Embryonic facial prominence (tissue), 1 donor: ENCODE data around the gene TMEM61.
"Not testable (repeated sequence)": the region's sequence is repeated elsewhere in the genome, so short reads cannot be mapped to it uniquely, and the experiment has no call there.

Experiments used
- DNase-seq: peaks from one replicate; pipeline ENCODE4 v3.0.0-alpha.2; 2016; ENCODE audit errors: extremely low spot score

TMEM61 gene

DNA sequence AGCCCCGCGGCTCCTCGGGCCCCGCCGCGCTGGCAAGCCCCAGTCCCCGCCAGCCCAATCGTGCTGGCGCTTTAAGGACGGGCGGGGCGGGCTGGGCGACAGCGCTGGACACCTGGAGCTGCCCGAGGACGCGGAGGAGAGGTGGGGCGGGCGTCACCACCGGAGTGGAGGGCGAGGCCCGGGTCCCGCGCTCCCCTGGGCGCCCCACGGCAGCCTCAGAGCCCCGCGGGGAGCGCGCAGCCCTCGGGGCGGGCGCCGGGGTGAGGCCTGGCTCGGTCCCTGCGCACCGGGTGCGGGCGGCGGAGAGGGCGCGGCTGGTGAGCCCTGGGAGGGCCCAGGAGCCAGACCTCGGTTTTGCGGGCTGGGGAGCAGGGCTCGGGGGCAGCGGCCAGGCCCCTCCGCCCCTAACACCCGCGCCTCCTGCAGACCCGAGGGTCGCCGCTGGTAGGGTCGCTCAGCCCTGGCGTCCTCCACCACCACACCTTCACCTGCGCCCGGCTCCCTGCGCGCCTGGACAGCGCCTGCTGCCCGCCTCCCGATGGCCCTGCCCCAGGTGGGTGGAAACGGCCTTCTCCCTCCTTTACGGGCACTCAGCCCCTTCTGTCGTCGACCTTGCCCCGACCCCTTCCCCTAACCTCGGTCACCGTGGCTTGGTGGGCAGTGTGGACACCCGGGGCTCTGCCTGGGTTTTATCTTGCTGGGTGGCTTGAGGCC lies at the start of gene TMEM61:
TSS of gene TMEM61 (plus strand) at position 101 of the 714 bp plus-strand sequence. CDS start at position 539, 438 bp downstream.
- DNase-seq = no peak

DNA sequence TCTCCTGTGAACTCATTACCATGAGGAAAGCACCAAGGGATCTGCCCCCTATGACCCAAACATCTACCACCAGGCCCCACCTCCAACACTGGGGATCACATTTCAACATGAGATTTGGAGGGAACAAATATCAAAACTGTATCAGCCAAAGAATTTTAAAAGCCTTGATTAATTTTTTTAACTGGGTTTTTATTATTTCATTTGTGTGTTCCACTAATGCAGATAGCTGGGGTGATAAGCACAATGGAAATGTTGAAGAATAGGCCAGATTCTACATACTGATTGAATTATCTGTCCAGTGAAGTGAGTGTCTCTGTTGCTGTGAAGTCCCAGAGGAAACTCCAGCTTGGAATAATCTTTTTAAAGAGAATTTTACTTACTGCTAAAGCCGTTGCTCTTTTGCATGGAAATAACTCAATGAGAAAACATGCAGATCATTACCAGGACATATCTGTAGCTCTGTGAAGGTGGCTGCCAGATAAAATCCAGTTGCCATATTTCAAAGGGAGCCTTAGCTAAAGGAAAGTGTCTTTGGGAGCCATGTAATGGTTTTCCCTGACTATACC lies 49.1 kb upstream of the TMEM61 start:
- no peak for DNase-seq

DNA sequence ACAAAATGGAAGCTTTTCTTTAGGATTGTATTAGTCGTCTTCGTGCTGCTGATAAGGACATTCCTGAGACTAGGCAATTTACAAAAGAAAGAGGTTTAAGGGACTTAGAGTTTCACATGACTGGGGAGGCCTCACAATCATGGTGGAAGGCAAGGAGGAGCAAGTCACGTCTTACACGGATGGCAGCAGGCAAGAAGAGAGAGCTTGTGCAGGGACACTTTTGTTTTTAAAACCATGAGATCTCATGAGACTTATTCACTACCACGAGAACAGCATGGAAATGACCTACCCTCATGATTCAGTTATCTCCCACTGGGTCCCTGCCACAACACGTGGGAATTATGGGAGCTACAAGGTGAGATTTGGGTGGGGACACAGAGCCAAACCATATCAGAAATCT lies 46.3 kb upstream of the TMEM61 start:
- DNase-seq = not testable (repeated sequence)

DNA sequence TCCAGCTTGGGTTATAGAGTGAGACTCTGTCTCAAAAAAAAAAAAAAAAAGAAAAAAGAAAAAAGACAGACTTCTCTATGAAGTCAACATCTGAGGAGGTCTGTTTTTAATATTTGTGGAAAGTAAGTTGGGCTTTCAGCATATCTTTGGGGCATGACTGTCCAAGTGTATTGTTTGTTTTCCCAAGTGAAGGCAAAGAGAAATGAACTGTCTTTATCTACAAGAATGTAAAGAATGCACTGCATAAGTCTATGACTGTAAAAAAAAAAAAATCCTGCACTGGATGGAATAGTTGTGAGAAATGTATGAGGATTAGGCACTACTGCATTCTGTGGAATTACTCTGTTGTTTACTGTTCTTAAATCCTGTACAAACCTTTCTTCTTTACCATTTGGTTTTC lies 45.6 kb upstream of the TMEM61 start:
- peak; percentile 12 for DNase-seq

DNA sequence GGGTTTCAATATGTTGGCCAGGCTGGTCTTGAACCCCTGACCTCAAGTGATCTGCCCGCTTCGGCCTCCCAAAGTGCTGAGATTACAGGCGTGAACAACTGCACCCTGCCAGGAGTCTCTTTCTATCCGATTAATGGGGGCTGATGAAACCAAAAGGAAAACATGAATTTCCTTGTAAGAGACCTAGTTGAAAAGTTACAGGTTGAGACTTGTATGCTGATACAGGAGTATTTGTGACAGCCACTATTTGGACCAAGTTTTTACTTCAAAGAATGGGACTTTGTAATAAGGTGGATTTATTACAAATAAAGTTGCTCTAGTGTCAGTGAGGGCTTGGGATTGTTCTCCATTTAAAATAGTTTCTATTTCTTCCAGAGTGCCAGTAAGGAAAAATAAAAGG lies 43.6 kb upstream of the TMEM61 start:
- DNase-seq = no peak

DNA sequence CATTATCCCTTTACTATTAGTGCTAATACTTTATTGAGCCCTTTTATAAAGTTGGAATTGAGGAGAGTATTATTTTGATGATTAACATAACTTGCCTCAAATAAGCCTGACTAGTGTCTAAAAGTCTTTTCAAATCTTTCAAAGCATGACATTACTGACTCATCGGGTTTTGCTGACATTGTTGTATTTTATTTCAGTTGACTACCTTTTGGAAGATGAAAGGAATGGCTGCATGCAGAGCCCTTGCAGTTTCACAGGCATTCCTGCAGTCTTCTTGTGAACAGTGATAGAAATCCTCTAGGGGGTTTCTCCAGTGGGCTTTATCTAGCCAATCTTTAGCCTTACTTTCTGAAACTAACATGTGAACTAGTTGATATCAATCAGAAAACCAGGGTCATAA lies 43.0 kb upstream of the TMEM61 start:
- no peak for DNase-seq

DNA sequence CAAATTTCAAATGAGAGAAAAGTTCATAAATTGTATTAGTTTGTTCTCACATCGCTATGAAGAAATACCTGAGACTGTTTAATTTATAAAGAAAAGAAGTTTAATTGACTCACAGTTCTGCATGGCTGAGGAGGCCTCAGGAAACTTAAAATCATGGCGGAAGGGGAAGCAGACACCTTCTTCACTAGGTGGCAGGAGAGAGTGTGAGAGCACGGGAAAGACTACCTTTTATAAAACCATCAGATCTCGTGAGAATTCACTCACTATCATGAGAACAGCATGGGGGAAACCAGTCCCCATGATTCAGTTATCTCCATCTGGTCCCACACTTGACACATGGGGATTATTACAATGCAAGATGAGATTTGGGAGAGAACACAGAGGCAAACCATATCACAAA lies 41.5 kb upstream of the TMEM61 start:
- not testable (repeated sequence) for DNase-seq

DNA sequence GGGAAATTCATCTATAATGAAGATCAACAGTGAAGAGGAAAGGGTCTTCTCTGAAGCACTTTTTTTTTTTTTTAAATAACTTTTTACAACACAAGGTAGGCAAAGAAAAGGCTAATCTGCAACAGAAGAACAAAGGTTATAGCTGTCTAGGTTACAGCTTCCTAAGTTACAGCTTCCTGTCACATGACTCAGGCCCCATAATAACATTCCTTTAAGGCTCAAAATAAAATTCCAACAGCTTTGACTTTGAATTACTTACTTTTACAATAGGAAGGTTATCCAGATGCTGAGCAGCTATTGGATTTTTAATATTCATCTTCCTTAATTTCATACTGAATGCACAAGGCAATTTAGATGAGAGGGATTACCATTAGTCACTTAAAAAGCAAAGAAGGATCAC lies 40.4 kb upstream of the TMEM61 start:
- no peak for DNase-seq

DNA sequence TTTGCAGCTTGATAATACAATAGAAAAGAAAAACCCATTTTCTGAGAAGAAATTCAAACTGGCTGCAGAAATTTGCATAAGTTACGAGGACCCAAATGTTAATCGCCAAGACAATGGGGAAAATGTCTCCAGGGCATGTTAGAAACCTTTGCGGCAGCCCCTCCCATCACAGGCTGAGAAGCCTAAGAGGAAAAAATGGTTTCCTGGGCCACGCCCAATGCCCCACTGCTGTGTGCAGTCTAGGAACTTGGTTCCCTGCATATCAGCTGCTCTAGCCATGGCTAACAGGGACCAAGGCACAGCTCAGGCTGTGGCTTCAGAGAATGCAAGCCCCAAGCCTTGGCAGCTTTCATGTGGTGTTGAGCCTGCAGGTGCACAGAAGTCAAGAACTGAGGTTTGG lies 37.5 kb upstream of the TMEM61 start:
- DNase-seq = no peak

DNA sequence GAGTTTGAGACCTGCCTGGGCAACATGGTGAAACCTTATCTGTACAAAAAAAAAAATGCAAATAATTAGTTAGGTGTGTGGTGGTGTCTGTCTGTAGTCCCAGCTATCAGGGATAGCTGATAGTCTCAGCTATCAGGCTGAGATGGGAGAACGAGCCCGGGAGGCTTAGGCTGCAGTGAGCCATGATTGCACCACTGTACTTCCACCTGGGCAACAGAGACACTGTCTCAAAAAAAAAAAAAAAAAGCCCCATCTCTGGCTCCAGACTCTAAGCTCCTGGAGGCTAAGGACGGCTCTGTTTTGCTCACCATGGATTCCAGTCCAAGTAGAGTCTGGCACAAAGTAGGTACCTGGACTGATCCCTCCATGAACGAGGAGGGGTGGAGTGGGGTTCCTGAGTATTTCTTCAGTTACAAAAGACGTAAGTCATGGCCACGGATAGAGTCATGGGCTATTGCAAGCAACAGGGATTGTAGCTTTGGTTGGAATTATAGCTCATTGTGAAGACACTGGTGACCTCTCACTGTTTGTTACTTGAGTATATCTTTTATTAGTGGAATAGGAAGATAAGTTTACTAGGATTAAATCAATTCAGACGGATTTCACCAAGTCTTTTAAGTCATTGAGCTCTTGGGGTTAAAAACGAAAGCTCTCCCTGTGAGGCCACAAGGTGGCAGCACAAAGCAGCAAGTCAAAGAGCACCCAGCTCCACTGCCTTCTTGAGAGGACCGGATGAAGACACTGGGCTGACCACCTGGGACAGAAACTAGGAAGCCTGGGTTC lies 35.6 kb upstream of the TMEM61 start:
- no peak for DNase-seq

DNA sequence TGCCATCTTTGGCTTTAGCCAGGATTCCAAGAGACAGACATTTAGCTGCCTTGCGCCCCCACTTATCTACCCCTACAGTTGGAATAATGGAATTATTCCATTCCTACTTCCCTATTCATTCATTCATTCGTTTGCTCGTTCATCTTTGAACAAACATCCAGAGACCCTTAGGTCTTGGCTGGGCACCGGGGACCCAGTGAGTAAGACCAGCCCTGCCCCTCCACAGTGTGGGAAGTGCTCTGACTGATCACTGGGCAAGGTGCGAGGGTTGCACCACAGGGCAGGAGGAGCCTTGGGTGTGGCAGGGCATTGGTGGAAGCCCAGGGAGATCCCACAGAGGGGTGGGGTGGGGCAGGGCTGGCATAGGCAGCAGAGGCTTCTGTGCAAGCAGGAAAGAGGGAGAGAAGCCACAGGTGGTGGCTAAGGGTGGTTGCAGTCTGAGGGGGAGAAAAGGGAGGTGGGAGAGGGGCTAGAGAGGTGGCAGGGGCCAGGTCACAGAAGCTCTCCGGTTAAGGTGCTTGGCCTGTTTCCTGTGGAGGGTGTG lies 35.0 kb upstream of the TMEM61 start:
- no peak for DNase-seq

DNA sequence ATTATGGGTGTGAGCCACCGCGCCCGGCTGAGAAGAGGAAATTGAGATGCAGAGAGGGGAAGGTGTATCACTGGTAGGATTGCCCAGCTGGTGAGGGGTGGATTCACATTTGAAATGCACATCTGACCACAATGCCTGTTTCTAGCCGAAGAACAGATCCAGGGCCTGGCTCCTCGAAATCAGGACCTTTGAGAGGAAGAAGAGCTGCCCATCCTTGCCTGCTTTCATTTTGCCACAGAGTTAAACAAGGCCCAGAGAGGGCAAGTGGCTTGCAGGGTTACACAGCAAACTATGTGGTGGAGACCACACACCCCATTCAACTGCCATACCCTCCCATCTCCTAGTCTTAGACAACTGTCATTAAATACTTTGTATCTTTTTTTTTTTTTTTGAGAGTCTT lies 32.9 kb upstream of the TMEM61 start:
- DNase-seq = no peak

DNA sequence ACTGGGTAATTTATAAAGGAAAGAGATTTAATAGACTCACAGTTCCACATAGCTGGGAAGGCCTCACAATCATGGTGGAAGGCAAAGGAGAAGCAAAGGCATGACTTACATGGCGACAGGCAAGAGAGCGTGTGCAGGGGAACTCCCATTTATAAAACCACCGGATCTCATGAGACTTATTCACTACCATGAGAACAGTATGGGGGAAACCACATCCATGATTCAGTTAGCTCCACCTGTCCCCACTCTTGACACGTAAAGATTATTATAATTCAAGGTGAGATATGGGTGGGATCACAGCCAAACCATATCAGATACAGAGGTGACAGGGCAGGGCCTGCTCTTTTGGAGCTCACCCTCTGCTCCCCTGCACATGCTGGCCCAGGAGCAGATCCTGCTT lies 31.4 kb upstream of the TMEM61 start:
- DNase-seq = no peak

DNA sequence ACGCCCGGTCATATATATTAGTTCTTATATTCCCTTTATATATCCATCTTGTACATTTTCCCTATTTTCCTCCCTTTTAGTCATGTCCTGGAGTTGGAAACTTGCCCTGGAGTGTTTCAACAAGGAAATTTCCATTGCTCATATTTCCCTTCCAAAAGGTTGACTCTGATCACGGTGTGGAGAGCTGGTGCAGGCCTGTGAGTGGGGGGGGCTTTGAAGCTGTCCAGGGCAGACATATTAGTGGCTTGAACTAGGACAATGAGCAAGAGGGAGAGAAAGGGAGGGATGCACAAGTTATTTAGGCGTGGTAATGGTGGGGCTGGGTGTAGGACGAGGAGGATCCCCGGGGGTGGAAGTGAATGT lies 30.4 kb upstream of the TMEM61 start:
- DNase-seq = no peak

DNA sequence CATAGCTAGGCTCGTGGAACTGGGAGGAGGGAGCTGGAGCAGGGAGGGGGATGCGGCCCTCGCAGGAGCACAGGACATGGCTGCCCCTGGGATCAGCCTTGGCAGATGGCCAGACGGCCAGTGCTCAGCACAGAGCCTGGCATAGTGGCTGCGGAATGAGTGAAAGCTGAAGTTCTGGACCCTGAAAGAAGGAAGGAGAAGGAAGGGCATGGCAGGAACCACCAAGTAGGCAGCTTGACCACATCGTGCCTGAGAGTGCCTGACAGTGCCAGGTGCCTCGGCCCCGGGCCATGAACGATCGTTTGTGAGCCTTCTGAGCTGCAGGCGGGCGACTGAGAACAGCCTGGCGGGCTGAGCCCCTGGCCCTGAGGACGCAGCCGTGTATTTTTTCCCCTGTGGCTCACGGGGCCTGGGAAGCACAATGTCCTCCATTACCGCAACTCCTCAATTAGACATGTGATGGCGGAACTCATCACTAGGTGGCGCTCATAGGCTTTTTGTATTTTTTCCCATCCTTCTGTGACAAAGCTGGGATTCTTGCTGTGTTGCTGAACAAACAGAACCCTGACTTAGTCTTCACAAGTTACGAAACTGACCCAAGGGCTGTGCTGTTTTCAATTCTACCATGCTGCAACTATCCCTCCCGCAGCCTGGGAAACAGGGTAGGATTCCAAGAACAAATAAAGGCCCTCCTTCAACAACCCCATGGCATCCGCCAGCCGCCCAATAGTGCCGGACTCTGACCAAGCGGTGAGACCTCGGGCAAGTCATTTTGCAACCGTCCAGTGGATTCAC lies 29.9 kb upstream of the TMEM61 start:
- DNase-seq = peak; percentile 59

DNA sequence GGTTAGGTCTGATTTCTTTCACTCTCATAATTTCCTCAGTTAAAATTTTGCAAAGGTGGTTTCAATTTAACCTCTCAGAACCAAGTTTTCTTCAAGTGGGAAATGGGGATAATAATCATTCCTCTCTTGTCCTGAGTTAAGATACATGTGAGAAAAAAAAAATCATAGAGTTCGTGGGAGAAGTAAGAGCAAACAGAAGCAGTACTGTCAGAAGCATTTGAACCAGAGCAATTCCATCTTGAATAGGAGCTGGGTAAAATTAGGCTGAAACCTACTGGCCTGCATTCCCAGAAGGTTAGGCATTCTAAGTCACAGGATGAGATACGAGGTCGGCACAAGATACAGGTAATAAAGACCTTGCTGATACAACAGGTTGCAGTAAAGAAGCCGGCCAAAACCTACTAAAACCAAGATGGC lies 28.6 kb upstream of the TMEM61 start:
- no peak for DNase-seq

DNA sequence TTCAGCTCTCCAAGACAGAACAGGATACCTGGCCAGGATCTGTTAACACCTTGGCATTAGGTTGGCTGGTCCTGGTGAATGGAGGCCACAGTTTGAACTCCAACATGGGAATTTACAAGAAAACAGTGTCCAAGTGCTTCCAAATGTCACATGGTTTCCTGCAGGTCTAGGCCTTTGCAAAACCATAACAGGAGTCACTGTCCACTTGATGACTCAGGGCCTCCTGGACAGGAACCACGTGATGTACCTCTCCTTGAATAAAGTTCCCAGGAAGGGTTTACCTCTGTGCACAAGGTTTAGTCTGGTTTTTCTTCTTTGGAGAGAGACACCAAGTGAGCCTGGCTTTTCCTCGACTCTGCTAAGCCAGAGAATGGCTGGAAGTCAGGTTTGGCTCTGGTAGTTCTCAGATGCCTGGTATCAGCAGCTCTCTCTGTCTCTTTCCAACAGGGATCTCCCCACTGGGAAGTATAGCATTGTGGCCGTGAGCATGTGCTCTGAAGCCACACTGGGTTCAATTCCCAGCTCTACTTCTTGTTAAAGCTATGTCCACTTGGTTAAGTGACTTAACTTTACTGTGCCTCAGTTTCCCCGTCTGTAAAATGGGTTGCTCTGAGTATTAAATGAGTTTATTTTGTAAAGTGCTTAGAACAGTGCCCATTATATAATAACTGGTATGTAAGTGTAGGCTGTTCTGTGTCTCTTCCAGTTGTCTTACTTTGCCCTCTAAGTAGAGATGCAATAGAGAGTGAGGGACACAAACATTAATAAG lies 27.3 kb upstream of the TMEM61 start:
- DNase-seq = no peak

DNA sequence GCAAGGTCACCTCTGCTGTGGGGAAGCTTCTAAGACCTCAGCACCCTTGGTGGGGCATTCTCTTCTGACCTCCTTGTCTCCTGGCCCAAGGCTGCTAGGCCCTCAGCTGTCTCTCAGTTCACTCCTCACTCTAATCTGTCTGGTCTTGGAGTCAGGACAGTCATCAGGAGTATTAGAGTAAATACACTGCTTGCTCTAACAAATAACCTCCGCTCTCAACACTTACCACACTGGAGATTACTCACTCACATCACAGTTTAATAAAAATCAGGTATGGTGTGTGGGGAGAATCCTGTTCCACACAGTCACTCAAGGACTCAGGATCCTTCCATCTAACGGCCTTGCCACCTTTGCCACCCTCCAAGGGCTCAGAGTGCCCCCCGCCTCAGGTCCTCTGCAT lies 26.6 kb upstream of the TMEM61 start:
- no peak for DNase-seq

DNA sequence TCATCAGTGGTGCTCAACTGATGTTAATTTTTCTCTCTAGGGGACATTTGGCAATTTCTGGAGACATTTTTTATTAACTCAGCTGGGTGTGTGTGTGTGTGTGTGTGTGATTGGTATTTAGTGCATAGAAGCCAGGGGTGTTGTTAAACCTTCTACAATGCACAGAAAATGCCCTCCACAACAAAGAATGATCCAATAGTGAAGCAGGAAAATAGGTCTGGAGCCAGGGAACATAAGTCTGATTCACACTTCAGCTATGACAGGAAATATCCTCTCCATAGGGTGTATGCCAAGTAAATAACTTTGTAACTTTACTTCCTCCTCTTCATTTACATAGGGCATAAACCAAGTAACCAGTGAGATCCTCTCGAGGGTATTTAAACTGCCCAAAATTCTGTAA lies 25.1 kb upstream of the TMEM61 start:
- DNase-seq = no peak

DNA sequence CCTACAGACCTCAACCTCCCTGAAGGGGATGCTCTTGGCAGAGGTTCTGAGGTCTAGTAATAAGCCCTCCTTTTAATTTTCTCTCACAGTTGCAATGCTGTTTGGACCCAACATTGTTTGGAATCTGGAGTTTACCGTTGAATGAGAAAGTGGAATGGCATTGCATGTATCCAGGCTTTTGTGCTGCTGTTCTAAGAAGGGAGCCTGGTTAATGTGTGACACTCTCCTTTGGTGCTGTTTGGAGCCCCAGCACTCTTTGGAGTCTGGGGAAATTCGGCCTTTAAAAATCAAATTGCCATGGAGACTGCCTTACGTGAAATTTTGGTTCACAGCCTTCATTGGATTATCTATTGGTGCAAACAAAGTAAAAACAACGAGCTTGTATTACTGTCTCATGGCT lies 23.7 kb upstream of the TMEM61 start:
- no peak for DNase-seq

DNA sequence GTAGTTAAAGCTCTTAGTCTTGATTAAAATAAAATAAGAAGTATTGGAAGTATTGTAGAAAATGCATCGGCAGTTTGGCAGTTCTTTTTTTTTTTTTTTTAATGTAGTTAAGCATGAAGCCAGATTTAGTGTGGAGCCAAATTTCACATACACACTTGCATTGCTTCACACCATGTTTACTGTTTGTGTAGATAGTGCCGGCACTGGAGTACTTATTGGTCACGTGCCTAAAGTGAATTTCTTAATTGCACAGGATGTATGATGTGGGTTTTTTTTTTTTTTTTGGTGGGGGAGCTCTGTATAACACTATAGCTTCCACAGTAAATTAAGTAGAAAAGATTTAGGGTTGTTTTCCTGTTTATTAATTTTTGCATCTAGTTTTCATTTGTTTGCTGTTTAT lies 21.2 kb upstream of the TMEM61 start:
- no peak for DNase-seq
